ENCODE data around the gene SNAPC2. TPM values are rescaled to one million over a fixed set of nuclear protein-coding genes. Genes with fewer than 3 reads are reported as not detected.
A peak's percentile ranks its signal among the peaks of the same experiment; 100 is the strongest.
"Not testable (repeated sequence)": the region's sequence is repeated elsewhere in the genome, so short reads cannot be mapped to it uniquely, and the experiment has no call there.

SNAPC2 gene
- total RNA-seq, 1 experiment from 2014 or later, result 17.1 TPM

- DNase-seq (ENCODE audit: low spot score), result no peak
These were observed 12.8 kb downstream of the SNAPC2 start for GRCh38 chr19:7932930-7933300.

- DNase-seq (ENCODE audit: low spot score), result no peak
These were observed 13.3 kb downstream of the SNAPC2 start for GRCh38 chr19:7933411-7933810.

- no peak for DNase-seq (ENCODE audit: low spot score)
These were observed 13.9 kb downstream of the SNAPC2 start for GRCh38 chr19:7933828-7934725.

GRCh38 chr19:7934766-7935165, 14.6 kb downstream of the SNAPC2 start:
- DNase-seq (ENCODE audit: low spot score), result no peak

GRCh38 chr19:7940841-7941240, 20.7 kb downstream of the SNAPC2 start:
- no peak for DNase-seq (ENCODE audit: low spot score)

DNA sequence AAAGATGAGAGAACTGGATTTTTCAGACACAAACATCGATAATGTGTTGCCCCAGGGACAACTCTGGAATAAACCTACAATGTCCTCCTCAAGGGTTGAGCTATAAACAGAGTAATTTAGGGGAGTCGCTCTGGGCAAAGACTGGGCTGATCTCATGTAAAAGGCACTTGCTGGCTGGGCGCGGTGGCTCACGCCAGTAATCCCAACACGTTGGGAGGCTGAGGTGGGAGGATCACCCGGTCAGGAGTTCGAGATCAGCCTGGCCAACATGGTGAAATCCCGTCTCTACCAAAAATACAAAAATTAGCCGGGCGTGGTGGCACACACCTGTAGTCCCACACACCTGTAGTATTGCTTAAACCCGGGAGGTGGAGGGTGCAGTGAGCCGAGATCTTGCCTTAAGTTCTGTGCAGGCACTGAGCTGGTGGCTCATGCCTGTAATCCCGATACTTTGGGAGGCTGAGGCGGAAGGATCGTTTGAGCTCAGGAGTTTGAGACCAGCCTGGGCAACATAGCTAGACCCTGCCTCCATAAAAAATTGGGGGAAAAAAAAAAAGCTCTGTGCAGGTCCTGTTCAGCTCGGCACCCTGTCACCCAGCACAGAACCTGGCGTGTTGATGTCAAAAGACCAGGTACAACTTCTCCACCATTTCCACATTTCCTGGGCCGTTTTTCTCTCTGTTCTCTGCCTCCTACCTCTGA, 21.9 kb downstream of the SNAPC2 start:
- no peak for DNase-seq (ENCODE audit: low spot score)

GRCh38 chr19:7942981-7943443, 22.9 kb downstream of the SNAPC2 start:
- peak; percentile 25 for DNase-seq (ENCODE audit: low spot score)

- DNase-seq (ENCODE audit: low spot score), result peak; percentile 94
These were observed 23.5 kb downstream of the SNAPC2 start, which contains the start of gene TIMM44 for GRCh38 chr19:7943444-7944176. TSS of gene TIMM44 (minus strand) at chr19:7943666. CDS start at chr19:7943651, 15 bp downstream.

DNA sequence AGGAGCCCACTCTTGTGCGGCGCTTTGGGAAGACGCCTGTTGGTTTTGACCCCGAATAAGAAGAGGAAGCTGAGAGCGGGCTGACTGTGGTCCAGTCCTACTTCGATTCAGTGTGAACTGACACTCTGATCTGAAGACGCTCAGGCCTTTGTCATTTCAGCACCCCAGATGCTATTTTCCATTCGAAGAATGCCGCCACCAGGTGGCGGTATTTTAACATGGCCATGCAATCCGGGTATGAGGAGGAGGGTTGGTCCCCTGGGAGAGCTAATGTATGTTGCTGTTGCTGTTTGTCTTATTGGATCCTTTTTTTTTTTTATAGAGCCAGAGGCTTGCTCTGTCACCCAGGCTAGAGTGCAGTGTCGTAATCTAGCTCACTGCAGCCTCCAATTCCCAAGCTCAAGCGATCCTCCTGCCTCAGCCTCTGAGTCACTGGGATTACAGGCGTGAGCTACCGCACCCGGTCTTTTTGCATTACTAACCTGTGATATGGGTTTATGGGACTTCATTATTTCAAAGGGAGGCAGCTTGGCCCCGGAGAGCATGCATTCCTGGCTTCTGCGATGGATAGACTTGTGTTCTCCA, 24.1 kb downstream of the SNAPC2 start:
- peak; percentile 93 for DNase-seq (ENCODE audit: low spot score)

- DNase-seq (ENCODE audit: low spot score), result no peak
These were observed 27.8 kb downstream of the SNAPC2 start for GRCh38 chr19:7947939-7948338.

DNA sequence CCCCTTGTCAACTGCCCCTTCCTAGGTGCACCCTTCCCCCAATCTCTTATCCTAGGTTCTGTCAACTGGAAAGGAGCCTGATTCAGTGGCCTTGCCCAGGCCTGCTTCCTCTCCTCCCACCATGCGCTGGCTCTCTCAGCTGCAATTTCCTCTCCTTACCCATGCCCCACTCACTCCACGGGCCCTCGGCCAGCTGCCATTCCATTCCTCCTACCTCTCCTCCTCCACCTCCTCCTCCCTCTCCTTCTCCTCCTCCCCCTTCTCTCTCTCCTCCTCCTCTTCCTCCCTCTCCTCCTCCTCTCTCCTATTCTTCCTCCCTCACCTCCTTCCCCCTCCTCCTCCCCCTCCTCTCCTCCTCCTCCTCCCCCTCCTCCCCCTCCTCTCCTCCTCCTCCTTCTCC, 32.9 kb downstream of the SNAPC2 start:
- no peak for DNase-seq (ENCODE audit: low spot score)

GRCh38 chr19:7953576-7953975, 33.4 kb downstream of the SNAPC2 start:
- no peak for DNase-seq (ENCODE audit: low spot score)

- DNase-seq (ENCODE audit: low spot score), result no peak
These were observed 35.6 kb downstream of the SNAPC2 start for GRCh38 chr19:7955696-7956095.

GRCh38 chr19:7959211-7959610, 39.1 kb downstream of the SNAPC2 start:
- no peak for DNase-seq (ENCODE audit: low spot score)

DNA sequence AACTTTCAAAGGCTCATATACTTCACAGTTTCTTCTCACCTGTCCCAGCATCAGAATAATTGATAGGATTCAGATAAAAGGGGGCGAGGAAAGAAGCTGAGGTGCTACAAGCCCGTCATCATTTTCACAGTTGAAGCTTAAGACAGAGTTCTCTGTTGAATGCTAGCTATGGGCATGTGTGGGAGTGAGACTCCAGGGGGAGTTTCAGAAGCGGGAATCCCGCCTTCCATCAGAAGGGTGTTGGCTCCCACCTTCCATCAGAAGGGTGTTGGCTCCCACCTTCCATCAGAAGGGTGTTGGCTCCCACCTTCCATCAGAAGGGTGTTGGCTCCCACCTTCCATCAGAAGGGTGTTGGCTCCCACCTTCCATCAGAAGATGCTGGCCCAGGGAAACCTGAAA, 40.9 kb downstream of the SNAPC2 start:
- not testable (repeated sequence) for DNase-seq (ENCODE audit: low spot score)

- DNase-seq (ENCODE audit: low spot score), result no peak
These were observed 41.9 kb downstream of the SNAPC2 start for GRCh38 chr19:7961920-7962626.

GRCh38 chr19:7962644-7963268, 42.6 kb downstream of the SNAPC2 start:
- no peak for DNase-seq (ENCODE audit: low spot score)

DNA sequence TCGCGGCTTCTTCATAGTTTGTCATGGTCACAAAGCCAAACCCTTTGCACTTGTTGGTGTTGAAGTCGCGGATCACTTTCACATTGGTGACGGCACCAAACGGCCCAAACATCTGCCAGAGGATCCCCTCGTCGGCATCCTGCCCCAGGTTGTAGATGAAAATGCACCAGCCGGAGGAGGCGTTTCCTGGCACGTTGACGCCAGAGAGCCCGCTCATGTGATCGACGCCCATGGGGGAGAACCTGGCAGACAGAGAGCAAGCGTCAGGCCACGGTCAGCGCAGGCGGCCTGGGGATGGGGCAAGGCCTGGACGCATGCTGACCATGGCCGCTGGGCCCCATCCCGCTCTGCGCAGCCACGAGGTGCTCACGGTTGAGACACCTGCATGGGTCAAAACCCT, 43.4 kb downstream of the SNAPC2 start:
- no peak for DNase-seq (ENCODE audit: low spot score)

- no peak for DNase-seq (ENCODE audit: low spot score)
These were observed 45.2 kb downstream of the SNAPC2 start for GRCh38 chr19:7965259-7965841.
